ENCODE measurements around the gene GLYATL1B. TPM values are rescaled to one million over a fixed set of nuclear protein-coding genes. Genes with fewer than 3 reads are reported as not detected.
"Not testable (repeated sequence)": the region's sequence is repeated elsewhere in the genome, so short reads cannot be mapped to it uniquely, and the experiment has no call there.

Gene GLYATL1B, protein sequence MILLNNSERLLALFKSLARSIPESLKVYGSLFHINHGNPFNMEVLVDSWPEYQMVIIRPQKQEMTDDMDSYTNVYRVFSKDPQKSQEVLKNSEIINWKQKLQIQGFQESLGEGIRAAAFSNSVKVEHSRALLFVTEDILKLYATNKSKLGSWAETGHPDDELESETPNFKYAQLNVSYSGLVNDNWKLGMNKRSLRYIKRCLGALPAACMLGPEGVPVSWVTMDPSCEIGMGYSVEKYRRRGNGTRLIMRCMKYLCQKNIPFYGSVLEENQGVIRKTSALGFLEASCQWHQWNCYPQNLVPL
- 1.0 TPM for polyA plus RNA-seq (2012; ENCODE audit: missing spikeins)

DNA sequence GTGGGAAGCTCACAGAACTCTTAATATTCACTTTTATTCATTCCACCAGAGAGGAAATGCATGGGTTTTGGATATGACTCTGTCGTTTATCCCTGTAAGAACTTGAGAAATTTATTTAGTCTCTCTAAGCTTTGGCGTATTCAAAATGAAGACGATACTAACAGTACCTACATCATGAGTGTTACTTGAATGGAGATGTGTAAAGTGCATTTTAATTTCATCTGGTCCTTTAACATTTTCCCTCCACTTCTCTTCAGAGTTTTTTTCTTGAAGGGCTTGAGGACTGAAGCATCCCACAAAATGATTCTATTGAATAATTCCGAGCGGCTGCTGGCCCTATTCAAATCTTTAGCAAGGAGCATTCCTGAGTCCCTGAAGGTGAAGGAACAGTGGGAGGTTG is at the start of gene GLYATL1B:
GLYATL1B (plus strand) TSS at position 301 of the 400 bp plus-strand sequence; CDS start at position 301, 0 bp downstream.
- peak; percentile 85 for FAIRE-seq
- not testable (repeated sequence) for DNase-seq (ENCODE audit: insufficient read length)

DNA sequence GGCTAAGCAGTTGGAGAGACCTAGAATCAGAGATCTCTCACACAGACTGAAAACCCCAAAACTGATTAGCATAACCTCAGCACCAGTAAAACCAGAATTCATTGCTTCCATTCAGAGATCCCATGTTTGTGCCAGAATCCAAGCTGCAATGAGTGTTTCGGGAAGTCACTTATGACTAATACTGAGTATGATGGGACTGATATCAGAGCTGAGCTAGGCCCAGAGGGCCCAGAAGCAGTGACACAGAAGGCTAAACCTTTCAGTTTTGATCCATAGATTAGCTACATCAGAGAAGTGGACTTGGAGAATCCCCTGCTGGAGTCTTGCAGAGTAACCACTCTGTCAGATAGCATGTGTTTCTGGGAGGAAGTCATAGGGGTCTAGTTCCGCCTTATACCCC is 49.6 kb upstream of the GLYATL1B start:
- not testable (repeated sequence) for DNase-seq (ENCODE audit: insufficient read length); FAIRE-seq

DNA sequence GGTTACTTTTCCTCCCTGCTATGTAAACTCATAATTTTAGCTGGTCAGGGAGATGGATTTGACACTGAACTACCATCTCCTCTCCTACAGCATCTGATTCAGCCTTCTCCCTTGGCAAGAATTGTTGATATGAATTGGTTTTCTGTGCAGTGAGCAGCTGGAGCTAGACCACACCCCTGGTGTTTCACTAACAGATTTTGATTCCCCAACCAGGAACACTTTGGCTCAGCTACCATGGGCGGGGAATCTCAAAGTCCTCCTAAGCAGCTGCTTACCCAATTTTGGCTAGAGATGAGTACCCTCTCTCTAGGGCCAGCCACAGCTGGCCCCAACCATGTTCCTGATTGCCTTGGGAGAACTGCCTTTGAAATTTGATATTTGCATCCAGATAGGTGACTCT is 48.7 kb upstream of the GLYATL1B start:
- FAIRE-seq; DNase-seq (ENCODE audit: insufficient read length): not testable (repeated sequence)

DNA sequence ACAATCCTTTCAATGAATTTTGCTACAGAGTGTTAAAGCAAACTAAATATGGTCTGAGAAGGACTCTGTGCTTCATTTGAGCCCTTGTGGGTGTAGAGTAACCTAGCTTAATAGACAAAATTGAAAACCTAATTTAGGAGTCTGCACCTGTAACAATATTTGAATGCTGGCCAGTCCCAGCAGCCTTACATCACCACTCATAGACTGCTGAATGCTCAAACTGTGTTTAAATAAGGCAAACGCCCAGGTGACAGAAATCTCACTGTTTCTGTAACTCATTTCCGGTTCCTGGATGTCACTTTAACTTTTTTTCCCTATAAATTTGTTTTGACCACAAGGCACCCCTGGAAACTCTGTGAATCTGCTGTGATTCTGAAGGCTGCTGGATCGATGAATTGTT is 45.5 kb upstream of the GLYATL1B start:
- FAIRE-seq (no peak), DNase-seq (ENCODE audit: insufficient read length) (no peak)
- no peak for TF ChIP-seq POLR2AphosphoS5 (IDR thresholded peaks at IDR 0.05; ENCODE audit: low read depth, low read length)
- TF ChIP-seq TAF1 (IDR thresholded peaks at IDR 0.05; ENCODE audit: borderline replicate concordance, low read depth, low read length): no peak
- TF ChIP-seq POLR2A (IDR thresholded peaks at IDR 0.05; ENCODE audit: low read depth, low read length): no peak

DNA sequence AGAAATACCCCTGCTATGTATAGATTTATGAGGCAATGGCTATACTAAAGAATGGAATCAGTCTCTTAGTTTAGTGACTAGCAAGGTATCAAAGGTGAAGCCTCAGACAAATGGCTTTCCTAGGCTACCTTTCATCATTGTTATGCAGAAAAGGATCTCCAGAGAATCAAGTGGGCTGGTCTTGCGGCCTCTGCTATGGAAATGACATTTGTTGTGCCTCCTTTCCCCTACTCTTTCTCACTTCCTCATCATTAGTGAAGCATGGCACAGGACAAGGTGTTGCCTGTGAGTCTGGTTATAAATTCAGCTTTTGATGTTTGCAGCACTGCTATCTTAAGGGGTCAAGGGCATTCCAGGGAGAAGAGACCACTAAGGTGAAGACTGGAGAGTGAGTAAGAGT is 34.7 kb upstream of the GLYATL1B start:
- not testable (repeated sequence) for DNase-seq (ENCODE audit: insufficient read length)
- FAIRE-seq: peak; percentile 87

DNA sequence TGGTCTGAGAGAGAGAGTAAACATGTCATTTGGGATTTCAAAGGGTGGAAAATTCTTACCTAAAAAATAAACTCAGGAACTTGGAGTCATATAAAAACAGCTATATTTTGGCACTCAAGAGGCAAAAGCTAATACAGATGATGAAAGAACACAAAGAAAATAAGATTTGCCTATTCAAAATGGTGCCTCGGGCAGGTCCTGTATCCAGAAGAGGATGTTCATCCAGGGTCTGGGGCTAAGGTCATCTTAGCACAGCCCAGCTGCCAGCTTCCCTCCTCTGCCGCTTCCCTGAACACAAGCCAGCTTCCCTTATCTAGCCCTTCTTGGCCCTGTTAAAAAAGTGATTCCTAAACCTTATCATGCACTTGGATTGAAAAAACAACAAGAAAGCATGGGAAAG is 33.8 kb upstream of the GLYATL1B start:
- FAIRE-seq: peak; percentile 40
- not testable (repeated sequence) for DNase-seq (ENCODE audit: insufficient read length)

DNA sequence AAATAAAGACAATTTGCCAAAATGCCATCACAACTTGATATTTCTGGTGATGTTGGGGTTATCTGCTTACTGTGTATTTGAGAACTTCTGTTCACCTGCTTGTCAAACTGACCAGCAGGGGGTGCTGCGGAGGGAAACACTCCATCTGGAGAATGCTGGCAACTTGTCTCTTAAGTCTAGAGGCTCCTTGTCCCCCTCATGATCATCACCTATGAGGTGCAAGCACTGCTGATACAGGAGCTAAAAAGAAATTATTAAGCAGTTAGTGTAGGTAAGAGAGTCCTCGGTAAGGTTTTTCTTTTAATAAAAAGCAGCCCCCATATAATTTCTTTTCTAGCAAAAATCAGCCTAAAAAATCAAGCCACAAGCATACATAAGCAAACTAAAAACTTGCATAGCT is 32.7 kb upstream of the GLYATL1B start:
- DNase-seq (ENCODE audit: insufficient read length) (no peak), FAIRE-seq (peak; percentile 97)
- TF ChIP-seq POLR2AphosphoS5 (IDR thresholded peaks at IDR 0.05; ENCODE audit: low read depth, low read length) (no peak), TAF1 (IDR thresholded peaks at IDR 0.05; ENCODE audit: borderline replicate concordance, low read depth, low read length) (no peak), POLR2A (IDR thresholded peaks at IDR 0.05; ENCODE audit: low read depth, low read length) (no peak)

DNA sequence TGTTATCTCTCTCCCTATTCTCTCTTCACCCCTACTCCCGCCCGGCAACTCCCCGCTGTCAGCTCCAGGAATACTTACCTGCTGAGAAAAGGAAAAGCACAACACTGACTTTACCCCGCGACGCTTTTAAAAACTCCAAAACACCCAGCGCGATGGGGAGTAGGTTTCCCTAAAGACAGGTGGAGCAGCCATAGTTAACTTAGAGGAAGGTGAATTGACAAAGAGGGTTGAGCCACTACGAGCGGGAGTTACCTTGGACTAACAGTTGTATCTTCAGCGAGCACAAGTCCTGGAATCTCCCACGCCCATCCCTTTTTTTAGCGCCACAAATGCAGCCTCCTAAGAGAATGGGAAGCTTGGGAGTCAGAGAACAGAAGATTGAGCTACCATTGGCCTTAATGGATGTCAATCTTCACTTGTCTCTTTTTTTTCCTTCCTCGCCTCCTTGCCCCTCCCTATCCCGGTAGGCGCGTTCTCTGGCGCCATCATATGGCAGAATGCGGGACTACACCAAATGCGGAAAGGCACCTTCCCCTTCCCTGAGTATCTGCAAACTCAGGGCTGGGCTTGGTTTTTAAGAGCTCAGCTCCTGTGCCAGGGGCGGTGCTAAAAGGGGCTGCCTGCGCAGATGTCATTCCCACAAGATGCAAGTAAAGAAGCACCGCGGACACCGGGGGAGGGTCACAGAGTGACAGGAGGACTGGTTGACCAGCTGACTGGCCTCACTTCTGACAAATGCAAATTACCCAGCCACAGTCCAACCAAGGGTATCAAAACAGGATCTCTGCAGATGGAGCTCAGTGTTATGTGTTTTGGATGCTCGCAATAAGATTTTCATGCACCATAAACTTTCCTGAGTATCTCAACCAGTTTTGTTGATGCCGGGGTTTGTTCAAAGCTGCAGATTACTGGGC is 27.7 kb upstream of the GLYATL1B start:
- DNase-seq (ENCODE audit: insufficient read length): peak; percentile 53
- not testable (repeated sequence) for FAIRE-seq

DNA sequence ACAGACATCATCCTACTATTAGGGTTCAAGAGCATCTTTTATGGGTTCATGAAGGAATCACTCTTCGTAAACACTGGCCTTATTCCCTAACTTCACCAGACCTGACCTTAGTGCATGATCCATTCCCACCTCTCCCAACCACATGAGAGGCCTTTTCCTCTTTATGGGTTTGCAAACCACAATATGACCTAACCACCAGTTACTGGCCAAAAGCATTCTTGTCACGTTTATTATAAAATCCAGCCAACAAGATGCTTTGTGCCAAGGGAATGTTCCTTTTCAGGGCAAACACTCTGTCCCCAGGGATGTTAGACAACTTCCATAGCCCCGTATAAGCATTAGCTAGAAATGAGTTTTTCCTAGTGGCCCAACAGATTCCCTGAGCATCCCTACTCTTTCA is 26.0 kb upstream of the GLYATL1B start:
- FAIRE-seq: peak; percentile 69
- DNase-seq (ENCODE audit: insufficient read length): not testable (repeated sequence)

DNA sequence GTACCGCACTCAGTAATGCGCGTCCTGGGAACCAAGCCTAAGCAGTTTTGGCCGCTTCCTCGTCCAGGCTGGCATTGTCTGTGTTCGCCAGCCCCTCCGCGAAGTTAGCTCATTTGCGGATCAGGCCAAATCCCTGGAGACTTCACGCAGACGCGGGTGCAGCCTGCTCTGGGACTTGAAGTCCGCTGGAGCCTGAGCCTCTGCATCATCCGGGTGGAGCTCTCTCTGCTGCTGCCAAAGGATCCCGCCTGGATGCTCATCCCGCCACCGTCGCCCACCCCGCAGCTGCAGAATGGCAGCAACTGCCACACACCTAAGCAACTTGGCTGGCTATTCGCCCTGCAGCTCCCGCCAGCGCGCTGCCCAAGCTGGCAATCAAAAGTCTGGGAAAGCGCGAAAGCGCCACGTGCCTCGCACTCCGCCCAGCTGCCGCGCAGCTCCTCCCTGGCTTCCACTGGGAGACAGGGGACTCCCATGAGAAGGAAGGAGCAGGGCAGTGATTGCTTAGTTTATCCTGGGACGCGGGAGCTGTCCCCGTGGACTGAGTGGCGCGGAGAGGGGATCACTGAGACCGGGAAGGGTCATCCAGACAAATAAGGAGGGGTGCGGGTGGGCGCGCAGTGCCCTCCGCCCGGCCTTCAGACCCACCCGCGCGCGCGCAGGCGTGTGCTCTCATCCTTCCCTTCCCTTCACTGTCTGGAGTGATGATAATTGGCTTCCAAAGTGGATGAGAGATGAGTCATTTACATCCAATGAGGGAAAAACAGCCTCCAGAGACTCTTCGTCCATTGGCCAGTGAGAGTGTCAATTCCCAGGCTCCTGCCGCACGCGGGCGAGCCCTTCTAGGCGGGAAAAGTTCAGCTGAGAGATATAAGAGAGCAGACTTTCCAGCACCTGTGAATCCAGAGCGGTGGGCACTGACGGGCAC is 23.2 kb upstream of the GLYATL1B start:
- DNase-seq (ENCODE audit: insufficient read length) (no peak), FAIRE-seq (peak; percentile 61)
- TF ChIP-seq TAF1 (IDR thresholded peaks at IDR 0.05; ENCODE audit: borderline replicate concordance, low read depth, low read length) (no peak), POLR2A (IDR thresholded peaks at IDR 0.05; ENCODE audit: low read depth, low read length) (no peak), POLR2AphosphoS5 (IDR thresholded peaks at IDR 0.05; ENCODE audit: low read depth, low read length) (no peak)

DNA sequence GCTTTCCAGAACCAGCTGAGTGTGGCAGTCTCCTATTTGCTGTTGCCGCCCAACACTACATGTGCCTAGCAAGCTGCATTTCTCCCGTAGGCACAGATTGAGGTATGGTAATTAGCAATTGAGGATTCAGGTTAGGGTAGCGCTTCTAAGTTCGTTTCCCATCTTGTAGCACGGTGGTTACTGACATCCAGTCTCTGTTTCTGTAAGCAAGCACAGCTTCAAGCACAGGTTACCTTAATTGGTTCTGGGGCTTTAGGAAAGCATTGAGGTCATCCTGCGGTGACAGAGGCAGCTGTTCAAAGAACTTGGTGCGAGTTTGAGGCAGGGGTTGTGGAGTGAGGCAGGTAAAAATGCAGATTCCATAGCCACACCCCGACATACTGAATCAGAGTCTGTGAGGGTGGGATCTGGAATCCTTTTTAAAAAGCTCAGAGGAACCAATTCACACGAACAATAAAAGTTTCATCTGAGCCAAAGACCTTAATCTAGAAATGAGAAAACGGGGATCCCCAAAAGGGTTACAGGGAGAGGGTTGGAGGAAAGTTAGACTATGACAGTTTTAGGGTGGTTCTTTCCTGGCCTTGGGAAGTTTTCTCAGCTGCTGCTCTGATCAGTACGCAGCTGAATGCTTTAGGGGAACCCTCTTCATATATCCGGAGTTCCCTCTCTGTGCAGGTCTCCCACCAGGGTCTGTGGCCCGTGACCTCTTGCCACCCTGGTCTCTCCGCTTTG is 21.9 kb upstream of the GLYATL1B start:
- peak; percentile 100 for FAIRE-seq
- DNase-seq (ENCODE audit: insufficient read length): not testable (repeated sequence)

DNA sequence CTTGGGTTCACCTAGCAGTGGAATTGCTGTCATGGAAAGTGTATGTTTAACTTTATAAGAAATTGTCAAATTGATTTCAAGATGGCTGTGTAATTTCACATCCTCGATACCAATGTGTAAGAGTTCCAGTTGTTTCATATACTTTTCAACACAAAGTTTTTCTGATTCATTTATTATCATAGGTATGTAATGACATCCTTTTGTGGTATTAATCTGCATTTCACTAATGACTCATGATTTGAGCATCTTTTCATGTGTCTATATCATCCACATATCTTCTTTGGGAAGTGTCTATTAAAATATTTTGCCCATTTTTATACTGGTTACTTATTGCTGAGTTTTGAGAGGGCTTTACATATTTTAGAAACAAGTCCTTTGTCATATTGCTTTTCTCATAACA is 17.0 kb upstream of the GLYATL1B start:
- no peak for TF ChIP-seq TAF1 (IDR thresholded peaks at IDR 0.05; ENCODE audit: borderline replicate concordance, low read depth, low read length)
- no peak for TF ChIP-seq POLR2AphosphoS5 (IDR thresholded peaks at IDR 0.05; ENCODE audit: low read depth, low read length)
- TF ChIP-seq POLR2A (IDR thresholded peaks at IDR 0.05; ENCODE audit: low read depth, low read length): no peak
- no peak for FAIRE-seq
- no peak for DNase-seq (ENCODE audit: insufficient read length)
